Measurements from ENCODE around the gene CNKSR1.

DNA sequence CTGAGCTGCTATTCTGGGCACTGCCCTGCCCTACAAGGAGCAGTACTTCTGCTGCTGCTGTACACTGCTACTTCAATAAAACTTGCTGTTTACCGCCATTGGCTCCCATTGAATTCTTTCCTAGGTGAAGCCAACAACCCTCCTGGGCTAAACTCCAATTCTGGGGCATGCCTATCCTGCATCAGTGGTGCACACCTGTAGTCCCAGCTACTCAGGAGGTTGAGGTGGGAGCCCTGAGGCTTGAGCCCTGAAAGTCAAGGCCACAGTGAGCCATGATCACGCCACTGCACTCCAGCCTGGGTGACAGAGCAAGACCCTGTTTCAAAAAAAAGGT, 44.5 kb upstream of the CNKSR1 start:
- TF ChIP-seq RNF2 (IDR thresholded peaks at IDR 0.05; ENCODE audit: borderline replicate concordance, low read depth, low read length, missing control alignments, poor library complexity, severe bottlenecking) (no peak), POLR2A (IDR thresholded peaks at IDR 0.05; ENCODE audit: control extremely low read depth in 1 of 2, low read depth in 2 of 2, low read length in 2 of 2) (no peak), CTCF (IDR thresholded peaks at IDR 0.05; ENCODE audit: control extremely low read depth in 1 of 3, insufficient read depth in 1 of 3, low read depth in 1 of 3, low read length in 3 of 3) (no peak), POLR2AphosphoS5 (IDR thresholded peaks at IDR 0.05; ENCODE audit: low read depth, low read length) (no peak), GABPA (IDR thresholded peaks at IDR 0.05; ENCODE audit: borderline replicate concordance, insufficient read depth, low read length) (no peak), EZH2 (IDR thresholded peaks at IDR 0.05; ENCODE audit: low read depth, low read length, severe bottlenecking) (no peak), PHF8 (conservative IDR thresholded peaks at IDR 0.05; ENCODE audit: low read depth, low read length) (no peak), CREB1 (IDR thresholded peaks at IDR 0.05) (no peak), EGR1 (IDR thresholded peaks at IDR 0.05; ENCODE audit: borderline replicate concordance, low read depth, low read length) (no peak), KDM1A (IDR thresholded peaks at IDR 0.05; ENCODE audit: borderline replicate concordance, low read length) (no peak), RAD21 (IDR thresholded peaks at IDR 0.05 in 1 of 2, conservative IDR thresholded peaks at IDR 0.05 in 1 of 2; ENCODE audit: low read depth in 2 of 2, low read length in 2 of 2) (no peak), TAF1 (IDR thresholded peaks at IDR 0.05; ENCODE audit: low read depth, low read length) (no peak)
- TF ChIP-seq, protein P1, sequence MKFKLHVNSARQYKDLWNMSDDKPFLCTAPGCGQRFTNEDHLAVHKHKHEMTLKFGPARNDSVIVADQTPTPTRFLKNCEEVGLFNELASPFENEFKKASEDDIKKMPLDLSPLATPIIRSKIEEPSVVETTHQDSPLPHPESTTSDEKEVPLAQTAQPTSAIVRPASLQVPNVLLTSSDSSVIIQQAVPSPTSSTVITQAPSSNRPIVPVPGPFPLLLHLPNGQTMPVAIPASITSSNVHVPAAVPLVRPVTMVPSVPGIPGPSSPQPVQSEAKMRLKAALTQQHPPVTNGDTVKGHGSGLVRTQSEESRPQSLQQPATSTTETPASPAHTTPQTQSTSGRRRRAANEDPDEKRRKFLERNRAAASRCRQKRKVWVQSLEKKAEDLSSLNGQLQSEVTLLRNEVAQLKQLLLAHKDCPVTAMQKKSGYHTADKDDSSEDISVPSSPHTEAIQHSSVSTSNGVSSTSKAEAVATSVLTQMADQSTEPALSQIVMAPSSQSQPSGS (IDR thresholded peaks at IDR 0.05; ENCODE audit: low read length): no peak
